T-cell (primary cell): ENCODE data around the gene STK39. TPM values are rescaled to one million over a fixed set of nuclear protein-coding genes. Genes with fewer than 3 reads are reported as not detected.

Source experiments
- ATAC-seq, 4 experiments: fragments of 200-7000 bp in 3 of 4; fragments of 150-1000 bp in 1 of 4; cut with Tn5 transposase; replicated peaks in 1 of 4; 1 replicate in 3 of 4; 2 replicates in 1 of 4; pipeline ENCODE4 v1.10.0; 2021; ENCODE audit warnings: moderate library complexity in 3 of 4, mild to moderate bottlenecking in 2 of 4, moderate number of reproducible peaks in 1 of 4
- CTCF ChIA-PET, 2 donors: fragments of 300-600 bp; sonication (Branson Sonifier 250); formaldehyde crosslinking; loops; one replicate each; lab custom pipeline; 2022; ENCODE audit warnings: antibody characterized with exemption in 2 of 2; lab: Charles Lee
- POLR2A ChIA-PET, 2 donors: fragments of 300-600 bp; sonication (Branson Sonifier 250); formaldehyde crosslinking; loops; one replicate each; lab custom pipeline; 2022; ENCODE audit warnings: antibody characterized with exemption in 2 of 2; lab: Charles Lee
- DNase-seq, 35 experiments: peaks; one replicate each; pipeline versions ENCODE4 v3.0.0 to v3.0.0-alpha.2; 2013 to 2023
- H3K27ac ChIP-seq: one replicate; pipeline ENCODE4 v1.5.1; 2013; ENCODE audit warnings: low read length
- H3K27me3 ChIP-seq, 2 experiments: replicated peaks in 1 of 2; 1 replicate in 1 of 2; 2 replicates in 1 of 2; pipeline versions ENCODE4 v1.6.1 to v1.7.0; 2013; ENCODE audit warnings: low read length in 1 of 2, mixed read lengths in 1 of 2; ENCODE audit not compliant: control insufficient read depth in 2 of 2, insufficient read depth in 2 of 2; ENCODE audit errors: extremely low read depth in 1 of 2
- H3K36me3 ChIP-seq, 2 donors: 1 replicate in 1 of 2; 2 replicates in 1 of 2; pipeline versions ENCODE4 v1.6.1 to v1.7.0; 2013; ENCODE audit warnings: low read length in 1 of 2; ENCODE audit not compliant: control insufficient read depth in 2 of 2, insufficient read depth in 1 of 2; ENCODE audit errors: extremely low read depth in 1 of 2
- H3K4me1 ChIP-seq, 2 experiments: 1 replicate in 1 of 2; 2 replicates in 1 of 2; pipeline versions ENCODE4 v1.6.1 to v1.7.0; 2013; ENCODE audit warnings: low read length in 2 of 2, mixed read lengths in 1 of 2; ENCODE audit not compliant: insufficient read depth in 2 of 2, control insufficient read depth in 1 of 2; ENCODE audit errors: extremely low read depth in 1 of 2
- H3K4me3 ChIP-seq, 2 donors: 1 replicate in 1 of 2; 2 replicates in 1 of 2; pipeline versions ENCODE4 v1.5.1 to v1.7.0; 2013; ENCODE audit warnings: mild to moderate bottlenecking in 2 of 2, low read length in 1 of 2, moderate library complexity in 1 of 2; ENCODE audit not compliant: control insufficient read depth in 1 of 2; ENCODE audit errors: extremely low read depth in 1 of 2
- H3K9me3 ChIP-seq: 2 replicates; pipeline ENCODE4 v1.7.0; 2013
- H3K27ac Mint-ChIP-seq, 2 donors: one replicate each; pipeline ENCODE4 v1.8.0; 2020 to 2021; ENCODE audit warnings: mild to moderate bottlenecking in 2 of 2, mixed read lengths in 2 of 2
- H3K27me3 Mint-ChIP-seq, 2 donors: one replicate each; pipeline ENCODE4 v1.8.0; 2021 to 2022; ENCODE audit warnings: mixed read lengths in 2 of 2
- H3K36me3 Mint-ChIP-seq: one replicate; pipeline ENCODE4 v1.8.0; 2021; ENCODE audit warnings: mixed read lengths
- H3K4me1 Mint-ChIP-seq, 3 donors: one replicate each; pipeline ENCODE4 v1.8.0; 2020 to 2022; ENCODE audit warnings: mixed read lengths in 3 of 3, mild to moderate bottlenecking in 1 of 3
- H3K4me3 Mint-ChIP-seq, 3 donors: one replicate each; pipeline ENCODE4 v1.8.0; 2020 to 2022; ENCODE audit warnings: mild to moderate bottlenecking in 3 of 3, mixed read lengths in 3 of 3, moderate library complexity in 3 of 3
- H3K9me3 Mint-ChIP-seq, 3 donors: one replicate each; pipeline ENCODE4 v1.8.0; 2020 to 2022; ENCODE audit warnings: mixed read lengths in 3 of 3
- WGBS: methylation state at CpG from one replicate; pipeline ENCODE4 v1.1.5; 2013; ENCODE audit warnings: missing lambda C conversion rate; ENCODE audit not compliant: insufficient coverage; 5-methylcytosine and 5-hydroxymethylcytosine counted together
- total RNA-seq, 35 experiments: library from RNA in 6 of 35; stranded (reverse) in 6 of 35; fragments of 120-200 nt in 1 of 35; gene quantifications; one replicate each; pipeline versions ENCODE4 v1.2.1 to v1.2.4 and lab custom pipeline; 2013 to 2026

STK39 gene
- total RNA-seq, 5 donors from 2014 or later (not counting 1 experiment from before 2014, with no cell fraction given), result 15.4 to 25.8 (median 21.0) TPM

GRCh38 chr2:168255103-168255502, 7.7 kb upstream of the STK39 start:
- no peak overlapping the region for H3K27ac Mint-ChIP-seq
- H3K36me3 Mint-ChIP-seq, result peaks cover 7% of the 10 kb centered on the region
- 100% methylated on average over 2 of the region's 8 CpGs for WGBS

GRCh38 chr2:168254158-168254935, 7.0 kb upstream of the STK39 start:
- H3K27ac ChIP-seq, result no peak overlapping the region
- Mint-ChIP-seq H3K27ac (no peak overlapping the region), H3K4me3 (no peak overlapping the region), H3K9me3 (peaks cover 9 to 12% (median 12%) of the 10 kb centered on the region in 3 donors), H3K4me1 (peaks cover 0 to 9% (median 0%) of the 10 kb centered on the region in 3 donors), H3K36me3 (peaks cover 6% of the 10 kb centered on the region), H3K27me3 (no peaks in the 10 kb centered on the region)
- WGBS, result no CpG with 5 or more reads among the region's 3 CpGs
- ATAC-seq (no peak), DNase-seq (no peak)
- CTCF ChIA-PET, result no interaction called here
- no peak overlapping the region for H3K4me3 ChIP-seq
- peaks cover 2 to 6% of the 10 kb centered on the region in 2 experiments for H3K4me1 ChIP-seq
- no peaks in the 10 kb centered on the region for H3K27me3 ChIP-seq
- H3K9me3 ChIP-seq, result no peaks in the 10 kb centered on the region
- no peaks in the 10 kb centered on the region for H3K36me3 ChIP-seq
- POLR2A ChIA-PET, result no interaction called here

More at GRCh38 chr2:168255103-168255502, 7.7 kb upstream of the STK39 start:
- Mint-ChIP-seq H3K4me3 (no peak overlapping the region), H3K9me3 (peaks cover 10 to 18% (median 18%) of the 10 kb centered on the region in 3 donors), H3K27me3 (no peaks in the 10 kb centered on the region), H3K4me1 (peaks cover 0 to 9% (median 0%) of the 10 kb centered on the region in 3 donors)
- Histone ChIP-seq H3K36me3 (no peaks in the 10 kb centered on the region), H3K27me3 (no peaks in the 10 kb centered on the region), H3K4me3 (no peak overlapping the region), H3K27ac (no peak overlapping the region), H3K9me3 (no peaks in the 10 kb centered on the region), H3K4me1 (peaks cover 2 to 6% of the 10 kb centered on the region in 2 experiments)
- ATAC-seq (no peak), DNase-seq (no peak)
- ChIA-PET POLR2A (interaction anchor here in 1 of 2 donors (0.7 kb wide), 1 partner anchor 74 kb away, joined by 3 read pairs; no protein-coding TSS in a partner anchor), CTCF (no interaction called here)

GRCh38 chr2:168253379-168253778, 6.0 kb upstream of the STK39 start:
- ATAC-seq (no peak), DNase-seq (no peak)
- POLR2A ChIA-PET, result interaction anchor here in 1 of 2 donors (0.7 kb wide), 2 partner anchors 137 to 1412 kb away, joined by 3 to 4 read pairs; no protein-coding TSS in a partner anchor
- no peak overlapping the region for H3K4me3 ChIP-seq
- H3K27ac Mint-ChIP-seq, result no peak overlapping the region
- H3K9me3 Mint-ChIP-seq, result peaks cover 0 to 3% (median 3%) of the 10 kb centered on the region in 3 donors
- peaks cover under 1 to 12% (median 2%) of the 10 kb centered on the region in 3 donors for H3K4me1 Mint-ChIP-seq
- H3K9me3 ChIP-seq, result no peaks in the 10 kb centered on the region
- CTCF ChIA-PET, result no interaction called here
- no peaks in the 10 kb centered on the region for H3K36me3 Mint-ChIP-seq
- H3K27me3 Mint-ChIP-seq, result no peaks in the 10 kb centered on the region
- no peaks in the 10 kb centered on the region for H3K36me3 ChIP-seq
- no CpG with 5 or more reads among the region's 2 CpGs for WGBS
- no peaks in the 10 kb centered on the region for H3K27me3 ChIP-seq
- no peak overlapping the region for H3K4me3 Mint-ChIP-seq
- no peak overlapping the region for H3K27ac ChIP-seq
- H3K4me1 ChIP-seq, result peaks cover 2 to 7% of the 10 kb centered on the region in 2 experiments

- no peak overlapping the region for H3K4me3 Mint-ChIP-seq
- ATAC-seq, result no peak
- peaks cover 4 to 16% (median 6%) of the 10 kb centered on the region in 3 donors for H3K4me1 Mint-ChIP-seq
Observed at GRCh38 chr2:168252976-168253375, 5.6 kb upstream of the STK39 start.

GRCh38 chr2:168246483-168247340, 683 bp downstream of the STK39 start:
- Mint-ChIP-seq H3K36me3 (no peaks in the 10 kb centered on the region), H3K27me3 (no peaks in the 10 kb centered on the region), H3K4me1 (peaks cover 36 to 45% (median 38%) of the 10 kb centered on the region in 3 donors), H3K4me3 (peak overlapping the region; percentile 86 to 92 (median 92)), H3K27ac (peak overlapping the region; percentile 87 to 91), H3K9me3 (no peaks in the 10 kb centered on the region)
- H3K4me3 ChIP-seq, result peak overlapping the region; percentile 74 to 75
- H3K27ac ChIP-seq, result peak overlapping the region; percentile 70
- peak; percentile 48 to 90 (median 79) for DNase-seq
- H3K36me3 ChIP-seq, result no peaks in the 10 kb centered on the region
- peaks cover 29 to 40% of the 10 kb centered on the region in 2 experiments for H3K4me1 ChIP-seq
- ChIA-PET CTCF (interaction anchor here in 1 of 2 donors (0.6 kb wide), 1 partner anchor 738 kb away, joined by 3 read pairs; no protein-coding TSS in a partner anchor), POLR2A (no interaction called here)
- no peaks in the 10 kb centered on the region for H3K27me3 ChIP-seq
- no peaks in the 10 kb centered on the region for H3K9me3 ChIP-seq
- peak; percentile 67 to 70 (median 68) for ATAC-seq
- WGBS, result under 1% methylated on average over 85 of the region's 95 CpGs

More at GRCh38 chr2:168252976-168253375, 5.6 kb upstream of the STK39 start:
- Histone ChIP-seq H3K36me3 (no peaks in the 10 kb centered on the region), H3K27ac (no peak overlapping the region), H3K4me3 (no peak overlapping the region), H3K9me3 (no peaks in the 10 kb centered on the region), H3K4me1 (peaks cover 2 to 11% of the 10 kb centered on the region in 2 experiments), H3K27me3 (no peaks in the 10 kb centered on the region)
- Mint-ChIP-seq H3K9me3 (peaks cover 0 to 3% (median 0%) of the 10 kb centered on the region in 3 donors), H3K27me3 (no peaks in the 10 kb centered on the region), H3K36me3 (no peaks in the 10 kb centered on the region), H3K27ac (no peak overlapping the region)
- CTCF ChIA-PET, result no interaction called here
- DNase-seq, result no peak
- POLR2A ChIA-PET, result no interaction called here

- POLR2A ChIA-PET, result no interaction called here
- H3K27ac ChIP-seq, result peak overlapping the region; percentile 70
Observed at GRCh38 chr2:168246072-168246482, 1.3 kb downstream of the STK39 start.

More at GRCh38 chr2:168246072-168246482, 1.3 kb downstream of the STK39 start:
- WGBS, result 17% methylated on average over 11 of the region's 11 CpGs
- Histone ChIP-seq H3K9me3 (no peaks in the 10 kb centered on the region), H3K4me1 (peaks cover 31 to 46% of the 10 kb centered on the region in 2 experiments), H3K36me3 (no peaks in the 10 kb centered on the region), H3K27me3 (no peaks in the 10 kb centered on the region), H3K4me3 (peak overlapping the region; percentile 74 to 75)
- H3K36me3 Mint-ChIP-seq, result no peaks in the 10 kb centered on the region
- H3K27me3 Mint-ChIP-seq, result no peaks in the 10 kb centered on the region
- CTCF ChIA-PET, result no interaction called here
- ATAC-seq, result no peak
- peak overlapping the region; percentile 86 to 91 for H3K27ac Mint-ChIP-seq
- H3K9me3 Mint-ChIP-seq, result no peaks in the 10 kb centered on the region
- DNase-seq, result no peak
- H3K4me3 Mint-ChIP-seq, result peak overlapping the region; percentile 86 to 92 (median 92)
- H3K4me1 Mint-ChIP-seq, result peaks cover 36 to 45% (median 38%) of the 10 kb centered on the region in 3 donors
